NT2/D1 (cell line): ENCODE data around the gene MAGEA1.
"Not testable (repeated sequence)": the region's sequence is repeated elsewhere in the genome, so short reads cannot be mapped to it uniquely, and the experiment has no call there.

ENCODE experiments used
- SUZ12 ChIP-seq: IDR thresholded peaks from 2 replicates; pipeline ENCODE4 v1.6.1; 2011; ENCODE audit not compliant: insufficient read length, insufficient read depth; ENCODE audit errors: extremely low read depth
- YY1 ChIP-seq: IDR thresholded peaks from 2 replicates; pipeline ENCODE4 v1.6.1; 2011; ENCODE audit not compliant: insufficient read length, insufficient read depth
- ZNF274 ChIP-seq: IDR thresholded peaks from 2 replicates; pipeline ENCODE4 v1.6.1; 2011; ENCODE audit warnings: mild to moderate bottlenecking, low read depth, low read length

DNA sequence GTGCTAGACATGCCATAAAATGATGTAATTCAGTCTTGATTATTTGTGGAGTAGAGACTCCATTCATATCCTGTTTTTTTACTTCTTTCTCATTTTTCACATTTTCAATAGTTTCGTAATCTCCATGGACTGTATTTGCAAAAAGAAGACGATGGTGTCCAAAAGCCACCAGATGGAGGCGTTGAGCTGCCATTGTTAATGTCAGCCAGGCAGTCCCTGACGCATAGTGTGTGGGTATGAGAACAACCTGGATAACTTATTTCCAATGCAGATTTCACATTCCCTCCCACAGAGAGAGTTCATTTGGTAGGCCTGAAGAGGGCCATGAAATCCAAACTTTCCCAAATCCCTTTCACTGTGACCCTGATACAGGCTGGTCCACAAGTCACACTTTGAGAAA lies 40.0 kb upstream of the MAGEA1 start:
- TF ChIP-seq ZNF274, YY1, SUZ12: not testable (repeated sequence)
